Kidney epithelial cell (primary cell): ENCODE measurements around the gene IL36A. TPM values are rescaled to one million over a fixed set of nuclear protein-coding genes. Genes with fewer than 3 reads are reported as not detected.

Experiments
- DNase-seq: peaks from one replicate; pipeline ENCODE4 v3.0.0-alpha.2; 2010; ENCODE audit warnings: low read depth
- H3K27me3 ChIP-seq: 2 replicates; pipeline ENCODE4 v1.6.0; 2011; ENCODE audit warnings: low read length; ENCODE audit not compliant: control insufficient read depth, insufficient read depth
- H3K36me3 ChIP-seq: 2 replicates; pipeline ENCODE4 v1.5.1; 2011; ENCODE audit warnings: low read length; ENCODE audit not compliant: control insufficient read depth, insufficient read depth
- H3K4me3 ChIP-seq: 2 replicates; pipeline ENCODE4 v1.5.1; 2011; ENCODE audit warnings: low read depth, mild to moderate bottlenecking, control low read depth, low read length
- total RNA-seq: library from RNA; depleted of rRNA; stranded (reverse); fragments of >200 nt; gene quantifications from 2 replicates; pipeline ENCODE4 v1.2.3, GENCODE V29; 2015
- TF ChIP-seq, protein P1 (sequence below): IDR thresholded peaks from 2 replicates; pipeline ENCODE4 v1.5.1; 2011; ENCODE audit warnings: mild to moderate bottlenecking, moderate library complexity, low read length, control low read depth, inconsistent platforms; ENCODE audit not compliant: insufficient read depth, poor library complexity, severe bottlenecking

IL36A gene
- total RNA-seq, 1 donor from 2014 or later: not detected

DNA sequence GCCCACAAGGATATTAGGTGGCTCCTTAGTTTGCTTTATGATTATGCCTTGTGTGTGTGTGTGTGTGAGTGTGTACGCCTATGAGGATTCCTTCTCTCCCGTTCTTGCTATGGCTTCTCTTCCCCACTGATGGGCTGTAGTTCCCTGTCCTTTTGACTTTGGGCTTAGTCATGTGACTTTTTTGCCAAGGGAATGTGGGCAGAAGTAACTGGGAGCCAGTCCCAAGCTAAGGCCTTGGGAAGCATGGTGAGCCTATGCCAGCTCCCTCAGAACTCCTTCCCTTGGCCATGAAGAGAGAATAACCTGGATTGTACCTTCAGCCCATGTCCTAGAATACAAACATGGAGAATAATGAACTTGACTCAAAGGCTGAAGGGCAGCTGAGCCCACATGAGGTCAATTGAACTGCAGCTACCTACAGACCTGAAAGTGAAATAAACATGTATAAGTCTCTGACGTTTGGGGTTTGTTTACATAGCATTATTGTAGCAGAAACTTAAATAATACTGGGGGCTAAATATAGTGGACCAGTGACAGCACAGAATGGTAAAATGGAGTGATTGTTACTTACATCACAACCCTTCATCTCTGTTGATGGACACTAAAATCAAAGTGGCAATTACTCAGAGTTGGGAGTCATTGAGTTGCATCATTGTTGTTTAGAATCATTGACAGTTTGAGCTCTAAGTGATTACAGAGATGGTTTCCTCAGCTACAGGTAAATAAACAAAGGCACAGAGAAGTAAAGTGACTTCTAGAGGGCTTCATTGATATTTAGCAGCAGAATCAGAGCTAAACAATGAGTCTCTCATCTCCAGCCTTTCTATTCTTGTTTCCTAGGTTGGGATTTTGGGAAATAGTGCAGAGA, 42.7 kb upstream of the IL36A start:
- Histone ChIP-seq H3K27me3 (no peaks in the 10 kb centered on the region), H3K36me3 (no peaks in the 10 kb centered on the region), H3K4me3 (no peak overlapping the region)
- TF ChIP-seq, protein P1, sequence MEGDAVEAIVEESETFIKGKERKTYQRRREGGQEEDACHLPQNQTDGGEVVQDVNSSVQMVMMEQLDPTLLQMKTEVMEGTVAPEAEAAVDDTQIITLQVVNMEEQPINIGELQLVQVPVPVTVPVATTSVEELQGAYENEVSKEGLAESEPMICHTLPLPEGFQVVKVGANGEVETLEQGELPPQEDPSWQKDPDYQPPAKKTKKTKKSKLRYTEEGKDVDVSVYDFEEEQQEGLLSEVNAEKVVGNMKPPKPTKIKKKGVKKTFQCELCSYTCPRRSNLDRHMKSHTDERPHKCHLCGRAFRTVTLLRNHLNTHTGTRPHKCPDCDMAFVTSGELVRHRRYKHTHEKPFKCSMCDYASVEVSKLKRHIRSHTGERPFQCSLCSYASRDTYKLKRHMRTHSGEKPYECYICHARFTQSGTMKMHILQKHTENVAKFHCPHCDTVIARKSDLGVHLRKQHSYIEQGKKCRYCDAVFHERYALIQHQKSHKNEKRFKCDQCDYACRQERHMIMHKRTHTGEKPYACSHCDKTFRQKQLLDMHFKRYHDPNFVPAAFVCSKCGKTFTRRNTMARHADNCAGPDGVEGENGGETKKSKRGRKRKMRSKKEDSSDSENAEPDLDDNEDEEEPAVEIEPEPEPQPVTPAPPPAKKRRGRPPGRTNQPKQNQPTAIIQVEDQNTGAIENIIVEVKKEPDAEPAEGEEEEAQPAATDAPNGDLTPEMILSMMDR: no peak
- no peak for DNase-seq

DNA sequence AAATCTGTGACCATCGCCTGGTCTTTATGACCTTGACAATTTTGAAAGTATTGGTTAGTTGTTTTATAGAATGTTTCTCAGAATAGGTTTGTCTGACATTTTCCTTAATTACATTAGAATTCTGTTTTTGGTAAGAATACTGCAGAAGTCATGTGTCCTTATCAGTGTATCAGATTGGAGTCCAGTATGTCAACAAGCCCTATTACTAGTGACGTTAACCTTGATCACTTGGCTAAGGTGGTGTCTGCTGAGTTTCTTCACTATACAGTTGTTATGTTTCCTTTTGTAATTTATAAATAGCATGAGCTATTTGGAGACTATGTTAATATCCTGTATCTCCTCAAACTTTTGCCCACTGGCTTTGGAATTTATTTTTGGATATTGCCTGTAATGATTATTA, 38.2 kb upstream of the IL36A start:
- Histone ChIP-seq H3K4me3 (no peak overlapping the region), H3K27me3 (peaks cover 2% of the 10 kb centered on the region), H3K36me3 (no peaks in the 10 kb centered on the region)
- DNase-seq: no peak
- TF ChIP-seq, protein P1: no peak

DNA sequence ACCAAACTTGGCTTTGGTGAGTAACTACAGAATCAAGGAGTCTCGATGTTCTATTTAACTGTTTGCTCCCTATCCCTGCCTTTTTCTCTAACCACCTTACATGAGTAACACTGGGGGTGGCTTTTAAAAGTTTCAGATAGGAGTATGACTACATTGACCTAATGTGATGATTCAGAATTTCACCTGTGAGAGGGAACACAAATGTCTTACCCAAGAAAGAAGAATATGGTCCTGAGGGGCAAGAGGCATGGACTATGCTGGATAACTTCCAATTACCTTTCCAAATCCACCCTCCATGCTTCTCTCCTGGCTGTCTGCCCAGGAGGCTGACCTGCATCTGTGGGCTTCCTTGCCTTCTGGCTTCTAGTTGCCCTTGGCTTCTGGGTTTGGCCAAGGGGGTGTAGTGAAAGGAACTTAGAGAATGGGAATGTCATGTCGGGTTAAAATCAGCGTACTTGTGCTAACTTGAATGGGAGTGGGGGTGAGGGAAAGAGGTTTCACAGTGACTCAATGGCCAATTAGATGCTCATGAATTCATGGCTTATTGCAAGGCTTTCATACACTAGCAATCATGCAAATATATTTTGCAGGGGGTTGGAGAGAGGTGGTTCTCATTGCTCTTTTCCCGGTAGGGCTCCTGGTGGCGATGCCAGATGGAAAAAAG, 32.7 kb upstream of the IL36A start:
- TF ChIP-seq, protein P1: no peak
- Histone ChIP-seq H3K36me3 (no peaks in the 10 kb centered on the region), H3K27me3 (peaks cover 4% of the 10 kb centered on the region), H3K4me3 (no peak overlapping the region)
- no peak for DNase-seq

DNA sequence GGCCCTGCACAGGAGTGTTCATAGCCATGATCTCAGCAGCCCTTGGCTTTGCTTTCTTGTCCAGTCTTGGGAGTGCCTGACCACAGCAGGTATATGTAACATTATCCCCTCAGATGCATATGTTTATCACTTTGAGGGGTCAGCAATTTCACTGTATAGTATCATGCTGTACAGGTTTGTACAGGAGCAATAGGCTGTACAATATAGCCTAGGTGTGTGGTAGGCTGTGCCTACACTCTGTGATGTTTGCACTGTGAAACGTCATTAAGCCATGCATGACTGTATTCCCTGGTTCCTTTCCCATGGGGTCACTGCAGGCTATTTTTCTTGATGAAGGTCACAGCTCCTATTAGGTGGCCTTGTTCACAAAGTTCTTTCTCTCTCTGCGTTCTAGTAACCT, 32.1 kb upstream of the IL36A start:
- TF ChIP-seq, protein P1: no peak
- DNase-seq: no peak
- Histone ChIP-seq H3K27me3 (peaks cover 8% of the 10 kb centered on the region), H3K36me3 (no peaks in the 10 kb centered on the region), H3K4me3 (no peak overlapping the region)

DNA sequence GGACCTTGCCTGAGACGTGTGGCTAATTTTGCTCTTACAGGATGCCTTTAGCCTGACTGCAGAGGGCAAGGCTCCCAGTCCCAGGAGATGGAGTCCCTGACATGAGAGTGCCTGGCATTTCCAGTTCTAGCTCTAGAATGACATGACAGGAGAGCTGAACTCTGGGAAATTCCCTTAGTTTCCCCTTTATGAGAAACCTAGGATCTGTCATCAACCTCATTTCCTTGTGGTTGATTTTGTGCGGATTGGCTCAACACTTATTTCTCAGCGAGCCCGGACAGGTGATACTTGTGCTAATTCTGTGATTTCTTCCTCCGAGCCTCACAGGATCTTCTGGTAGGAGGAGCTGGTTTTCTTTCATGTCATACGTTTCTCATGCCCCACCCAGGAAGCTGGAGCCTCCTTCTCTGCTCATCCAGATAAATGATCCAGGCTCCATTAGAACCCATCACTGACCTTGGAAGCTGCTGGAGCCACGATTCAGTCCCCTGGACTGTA, 27.7 kb upstream of the IL36A start, which contains the start of gene IL36G:
Gene IL36G, plus strand, starts transcription at position 448 of the 498 bp plus-strand sequence. CDS start 633 bp downstream, outside the sequence.
- no peak within 1 kb of the TSS for H3K4me3 ChIP-seq
- TF ChIP-seq, protein P1: no peak
- H3K36me3 ChIP-seq: no peaks in the 10 kb centered on the region
- H3K27me3 ChIP-seq: peaks cover 6% of the 10 kb centered on the region
- DNase-seq: no peak
